HEK293T (cell line): ENCODE results near the gene MED12L.

Experiments used
- CTCF ChIA-PET: fragments of 350-600 bp; formaldehyde crosslinking; extraction: SDS; loops from one replicate; lab custom pipeline; 2021; ENCODE audit warnings: antibody characterized with exemption, inconsistent platforms; lab: Yijun Ruan, JAX
- POLR2A ChIA-PET: fragments of 350-600 bp; formaldehyde crosslinking; extraction: SDS; loops from one replicate; lab custom pipeline; 2020; ENCODE audit warnings: antibody characterized with exemption, inconsistent platforms; lab: Yijun Ruan, JAX
- DNase-seq: peaks from one replicate; pipeline ENCODE4 v3.0.0; 2012; ENCODE audit warnings: mixed read lengths; ENCODE audit errors: extremely low spot score
- ARNT ChIP-seq: fragments of 450-650 bp; IDR thresholded peaks from 2 replicates; pipeline ENCODE4 v1.6.1; 2017; ENCODE audit warnings: mild to moderate bottlenecking
- BHLHE40 ChIP-seq: fragments of 450-650 bp; IDR thresholded peaks from 2 replicates; pipeline ENCODE4 v1.6.1; 2016; ENCODE audit warnings: mild to moderate bottlenecking, moderate library complexity, borderline replicate concordance
- CTBP1 ChIP-seq: fragments of 450-650 bp; IDR thresholded peaks from 2 replicates; pipeline ENCODE4 v1.6.1; 2016; ENCODE audit warnings: borderline replicate concordance
- ELF4 ChIP-seq: fragments of 450-650 bp; IDR thresholded peaks from 2 replicates; pipeline ENCODE4 v1.6.1; 2017; ENCODE audit warnings: antibody characterized with exemption
- FOXA1 ChIP-seq: fragments of 450-650 bp; IDR thresholded peaks from 2 replicates; pipeline ENCODE4 v1.6.1; 2016; ENCODE audit warnings: mild to moderate bottlenecking
- FOXK2 ChIP-seq: fragments of 450-650 bp; IDR thresholded peaks from 2 replicates; pipeline ENCODE4 v1.6.1; 2016; ENCODE audit warnings: mild to moderate bottlenecking
- FOXM1 ChIP-seq: fragments of 450-650 bp; IDR thresholded peaks from 2 replicates; pipeline ENCODE4 v1.6.1; 2017; ENCODE audit warnings: mild to moderate bottlenecking, borderline replicate concordance
- HDGF ChIP-seq: fragments of 450-650 bp; IDR thresholded peaks from 2 replicates; pipeline ENCODE4 v1.6.1; 2017; ENCODE audit warnings: antibody characterized with exemption, borderline replicate concordance
- L3MBTL2 ChIP-seq: fragments of 450-650 bp; conservative IDR thresholded peaks from 2 replicates; pipeline ENCODE4 v1.6.1; 2016; ENCODE audit warnings: mild to moderate bottlenecking
- LEF1 ChIP-seq: fragments of 450-650 bp; IDR thresholded peaks from 2 replicates; pipeline ENCODE4 v1.6.1; 2017; ENCODE audit warnings: mild to moderate bottlenecking, borderline replicate concordance
- NFRKB ChIP-seq: fragments of 450-650 bp; IDR thresholded peaks from 2 replicates; pipeline ENCODE4 v1.6.1; 2016; ENCODE audit warnings: mild to moderate bottlenecking, moderate library complexity
- PKNOX1 ChIP-seq: fragments of 450-650 bp; IDR thresholded peaks from 2 replicates; pipeline ENCODE4 v1.6.1; 2016
- SP1 ChIP-seq: fragments of 450-650 bp; IDR thresholded peaks from 2 replicates; pipeline ENCODE4 v1.6.1; 2017
- SUZ12 ChIP-seq: fragments of 450-650 bp; IDR thresholded peaks from 2 replicates; pipeline ENCODE4 v1.6.1; 2016; ENCODE audit warnings: mild to moderate bottlenecking
- TARDBP ChIP-seq: fragments of 450-650 bp; IDR thresholded peaks from 2 replicates; pipeline ENCODE4 v1.6.1; 2016
- ZNF384 ChIP-seq: fragments of 450-650 bp; IDR thresholded peaks from 2 replicates; pipeline ENCODE4 v1.6.1; 2016

Gene MED12L

GRCh38 chr3:151100076-151100475, 14.6 kb downstream of the MED12L start:
- POLR2A ChIA-PET, result interaction anchor here (0.7 kb wide), 1 partner anchor 428 kb away, joined by 3 read pairs; no protein-coding TSS in a partner anchor
- TF ChIP-seq FOXK2 (no peak), HDGF (no peak), ARNT (no peak), PKNOX1 (no peak), ZNF384 (no peak), SP1 (no peak), FOXA1 (no peak), FOXM1 (no peak)
- CTCF ChIA-PET, result no interaction called here

GRCh38 chr3:151101270-151101969, 16.0 kb downstream of the MED12L start:
- CTCF ChIA-PET, result interaction anchor here (0.6 to 0.9 kb wide), 2 partner anchors 18 to 1204 kb away, joined by 3 read pairs; no protein-coding TSS in a partner anchor
- TF ChIP-seq ZNF384 (no peak), PKNOX1 (peak; percentile 71)
- POLR2A ChIA-PET, result interaction anchor here (1.9 kb wide), 1 partner anchor 15 kb away, joined by 6 read pairs; the partner anchor contains the start of gene MED12L
- peak; percentile 44 for DNase-seq

More at GRCh38 chr3:151100076-151100475, 14.6 kb downstream of the MED12L start:
- no peak for DNase-seq

GRCh38 chr3:151106311-151106710, 20.8 kb downstream of the MED12L start:
- ChIA-PET POLR2A (no interaction called here), CTCF (interaction anchor here (0.6 to 1.2 kb wide), 3 partner anchors 14 to 451 kb away, joined by 3 to 4 read pairs (median 3); partner anchors contain the start of gene MED12L)
- TF ChIP-seq TARDBP, result no peak
- TF ChIP-seq HDGF, result no peak
- TF ChIP-seq FOXM1, result no peak
- no peak for TF ChIP-seq ARNT
- TF ChIP-seq ELF4, result no peak
- no peak for TF ChIP-seq CTBP1
- TF ChIP-seq SP1, result no peak
- TF ChIP-seq FOXA1, result no peak
- no peak for TF ChIP-seq LEF1
- TF ChIP-seq NFRKB, result no peak
- no peak for TF ChIP-seq L3MBTL2
- TF ChIP-seq ZNF384, result no peak
- TF ChIP-seq BHLHE40, result no peak
- no peak for TF ChIP-seq SUZ12
- no peak for TF ChIP-seq PKNOX1
- no peak for TF ChIP-seq FOXK2
- no peak for DNase-seq

GRCh38 chr3:151107177-151107576, 21.7 kb downstream of the MED12L start:
- no peak for DNase-seq
- ChIA-PET CTCF (interaction anchor here (0.6 to 1.2 kb wide), 2 partner anchors 21 to 450 kb away, joined by 3 to 4 read pairs; partner anchors contain the start of gene MED12L), POLR2A (no interaction called here)
- TF ChIP-seq TARDBP, result no peak
- no peak for TF ChIP-seq FOXK2
- TF ChIP-seq SUZ12, result no peak
- no peak for TF ChIP-seq HDGF
- TF ChIP-seq CTBP1, result no peak
- no peak for TF ChIP-seq SP1
- TF ChIP-seq FOXM1, result no peak
- TF ChIP-seq LEF1, result no peak
- no peak for TF ChIP-seq PKNOX1
- no peak for TF ChIP-seq L3MBTL2
- no peak for TF ChIP-seq ELF4
- TF ChIP-seq BHLHE40, result no peak
- TF ChIP-seq FOXA1, result no peak

GRCh38 chr3:151107701-151108100, 22.2 kb downstream of the MED12L start:
- DNase-seq, result no peak
- ChIA-PET CTCF (interaction anchor here (1.2 kb wide), 1 partner anchor 22 kb away, joined by 4 read pairs; the partner anchor contains the start of gene MED12L), POLR2A (no interaction called here)
- TF ChIP-seq NFRKB (no peak), SUZ12 (no peak), HDGF (no peak), ZNF384 (no peak), ARNT (no peak), PKNOX1 (no peak), CTBP1 (no peak), TARDBP (no peak), FOXM1 (no peak)
